Transverse colon (tissue), 4 donors: ENCODE data around the gene FREY1.

ENCODE experiments used
- POLR2A ChIP-seq: fragments of 450-650 bp; IDR thresholded peaks from one replicate; pipeline ENCODE4 v1.6.1; 2016; ENCODE audit warnings: antibody characterized with exemption, mild to moderate bottlenecking, moderate library complexity
- POLR2AphosphoS5 ChIP-seq, 3 donors: sonication (generic); formaldehyde crosslinking; IDR thresholded peaks; one replicate each; pipeline ENCODE4 v1.6.1; 2016; ENCODE audit warnings: antibody characterized with exemption in 3 of 3
- TF ChIP-seq, protein P1 (sequence below), 5 experiments: fragments of 200-600 bp in 3 of 5; fragments of 450-650 bp in 2 of 5; sonication (generic) in 3 of 5; IDR thresholded peaks; 1 replicate in 2 of 5; 2 replicates in 3 of 5; pipeline ENCODE4 v1.5.1; 2016 to 2017; ENCODE audit warnings: antibody characterized with exemption in 5 of 5, inconsistent platforms in 3 of 5, mild to moderate bottlenecking in 2 of 5, moderate library complexity in 1 of 5

DNA sequence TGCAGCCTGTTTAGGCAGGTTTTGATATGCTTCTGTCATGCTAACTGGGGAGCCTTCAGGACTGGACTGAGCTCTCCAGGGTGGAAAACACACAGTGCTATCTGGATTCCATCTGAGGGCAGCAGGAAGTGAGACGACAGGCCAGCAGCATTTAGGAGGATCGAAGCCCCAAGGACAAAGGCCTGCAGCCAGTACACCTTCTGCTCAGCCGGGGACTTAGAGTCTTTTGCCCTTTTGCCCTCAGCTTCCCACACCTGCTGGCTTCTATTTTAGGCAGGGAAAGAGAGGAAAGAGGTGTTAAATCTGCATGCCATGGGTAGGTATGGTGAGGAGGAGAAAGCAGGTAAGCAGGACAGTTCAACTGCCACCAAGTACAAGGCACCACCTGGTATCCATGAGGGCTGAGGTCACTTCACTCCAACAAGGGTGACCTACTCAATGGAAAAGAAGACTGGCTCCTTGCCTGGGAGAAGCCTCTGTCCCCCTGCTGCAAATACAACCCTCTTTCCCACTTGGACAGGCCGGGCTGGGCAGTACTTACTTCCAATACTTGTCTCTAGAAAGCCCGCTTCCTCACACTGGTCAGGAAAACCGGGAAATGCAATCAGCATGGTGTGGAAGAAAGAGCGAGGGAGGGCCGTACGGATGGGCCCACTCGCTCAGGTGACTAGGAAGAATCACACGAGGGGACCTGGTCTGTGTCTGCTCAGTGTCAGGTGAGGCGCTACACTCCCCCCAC is 27.7 kb upstream of the FREY1 start:
- TF ChIP-seq, protein P1, sequence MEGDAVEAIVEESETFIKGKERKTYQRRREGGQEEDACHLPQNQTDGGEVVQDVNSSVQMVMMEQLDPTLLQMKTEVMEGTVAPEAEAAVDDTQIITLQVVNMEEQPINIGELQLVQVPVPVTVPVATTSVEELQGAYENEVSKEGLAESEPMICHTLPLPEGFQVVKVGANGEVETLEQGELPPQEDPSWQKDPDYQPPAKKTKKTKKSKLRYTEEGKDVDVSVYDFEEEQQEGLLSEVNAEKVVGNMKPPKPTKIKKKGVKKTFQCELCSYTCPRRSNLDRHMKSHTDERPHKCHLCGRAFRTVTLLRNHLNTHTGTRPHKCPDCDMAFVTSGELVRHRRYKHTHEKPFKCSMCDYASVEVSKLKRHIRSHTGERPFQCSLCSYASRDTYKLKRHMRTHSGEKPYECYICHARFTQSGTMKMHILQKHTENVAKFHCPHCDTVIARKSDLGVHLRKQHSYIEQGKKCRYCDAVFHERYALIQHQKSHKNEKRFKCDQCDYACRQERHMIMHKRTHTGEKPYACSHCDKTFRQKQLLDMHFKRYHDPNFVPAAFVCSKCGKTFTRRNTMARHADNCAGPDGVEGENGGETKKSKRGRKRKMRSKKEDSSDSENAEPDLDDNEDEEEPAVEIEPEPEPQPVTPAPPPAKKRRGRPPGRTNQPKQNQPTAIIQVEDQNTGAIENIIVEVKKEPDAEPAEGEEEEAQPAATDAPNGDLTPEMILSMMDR (IDR thresholded peaks at IDR 0.05), result no peak
- TF ChIP-seq POLR2A (no peak), POLR2AphosphoS5 (IDR thresholded peaks at IDR 0.05) (no peak)
